WTC11 (cell line): ENCODE measurements around the gene STX12.

ENCODE experiments used
- ELF4 ChIP-seq: sonication (generic); formaldehyde crosslinking; IDR thresholded peaks from 2 replicates; pipeline ENCODE4 v1.8.1; 2022; ENCODE audit warnings: low read depth, mild to moderate bottlenecking, moderate library complexity, missing genetic modification reagents
- RELA ChIP-seq: sonication (generic); formaldehyde crosslinking; IDR thresholded peaks from 2 replicates; pipeline ENCODE4 v1.8.1; 2022; ENCODE audit warnings: missing genetic modification reagents, mild to moderate bottlenecking, borderline replicate concordance
- SMAD4 ChIP-seq: sonication (generic); formaldehyde crosslinking; IDR thresholded peaks from 2 replicates; pipeline ENCODE4 v1.8.0; 2022; ENCODE audit warnings: mild to moderate bottlenecking, missing genetic modification reagents
- TEAD4 ChIP-seq: sonication (generic); formaldehyde crosslinking; IDR thresholded peaks from 2 replicates; pipeline ENCODE4 v1.8.0; 2022; ENCODE audit warnings: mild to moderate bottlenecking, missing genetic modification reagents
- ZNF263 ChIP-seq: sonication (generic); formaldehyde crosslinking; IDR thresholded peaks from 2 replicates; pipeline ENCODE4 v1.8.1; 2022; ENCODE audit warnings: low read depth, mild to moderate bottlenecking, moderate library complexity, missing genetic modification reagents
- TF ChIP-seq, protein P1 (sequence below): sonication (generic); formaldehyde crosslinking; IDR thresholded peaks from 2 replicates; pipeline ENCODE4 v1.8.0; 2023; ENCODE audit warnings: missing genetic modification reagents
- TF ChIP-seq, protein P2 (sequence below): fragments of 200-600 bp; IDR thresholded peaks from 2 replicates; pipeline ENCODE4 v1.8.0; 2022; ENCODE audit warnings: antibody characterized with exemption
- TF ChIP-seq, protein P3 (sequence below): sonication (generic); formaldehyde crosslinking; IDR thresholded peaks from 2 replicates; pipeline ENCODE4 v1.8.0; 2022; ENCODE audit warnings: mild to moderate bottlenecking, missing genetic modification reagents
- TF ChIP-seq, protein P4 (sequence below): sonication (generic); formaldehyde crosslinking; IDR thresholded peaks from 2 replicates; pipeline ENCODE4 v1.8.1; 2023; ENCODE audit warnings: mild to moderate bottlenecking, missing genetic modification reagents, moderate library complexity
- TF ChIP-seq, protein P5 (sequence below): sonication (generic); formaldehyde crosslinking; IDR thresholded peaks from 2 replicates; pipeline ENCODE4 v1.8.0; 2022; ENCODE audit warnings: missing genetic modification reagents
- TF ChIP-seq, protein P6 (sequence below): sonication (generic); formaldehyde crosslinking; IDR thresholded peaks from 2 replicates; pipeline ENCODE4 v1.8.0; 2022; ENCODE audit warnings: mild to moderate bottlenecking, missing genetic modification reagents
- TF ChIP-seq, protein P7 (sequence below): sonication (generic); formaldehyde crosslinking; IDR thresholded peaks from 2 replicates; pipeline ENCODE4 v1.8.0; 2023; ENCODE audit warnings: mild to moderate bottlenecking, missing genetic modification reagents
- TF ChIP-seq, protein P8 (sequence below): sonication (generic); formaldehyde crosslinking; IDR thresholded peaks from 2 replicates; pipeline ENCODE4 v1.8.0; 2022; ENCODE audit warnings: mild to moderate bottlenecking, missing genetic modification reagents

DNA sequence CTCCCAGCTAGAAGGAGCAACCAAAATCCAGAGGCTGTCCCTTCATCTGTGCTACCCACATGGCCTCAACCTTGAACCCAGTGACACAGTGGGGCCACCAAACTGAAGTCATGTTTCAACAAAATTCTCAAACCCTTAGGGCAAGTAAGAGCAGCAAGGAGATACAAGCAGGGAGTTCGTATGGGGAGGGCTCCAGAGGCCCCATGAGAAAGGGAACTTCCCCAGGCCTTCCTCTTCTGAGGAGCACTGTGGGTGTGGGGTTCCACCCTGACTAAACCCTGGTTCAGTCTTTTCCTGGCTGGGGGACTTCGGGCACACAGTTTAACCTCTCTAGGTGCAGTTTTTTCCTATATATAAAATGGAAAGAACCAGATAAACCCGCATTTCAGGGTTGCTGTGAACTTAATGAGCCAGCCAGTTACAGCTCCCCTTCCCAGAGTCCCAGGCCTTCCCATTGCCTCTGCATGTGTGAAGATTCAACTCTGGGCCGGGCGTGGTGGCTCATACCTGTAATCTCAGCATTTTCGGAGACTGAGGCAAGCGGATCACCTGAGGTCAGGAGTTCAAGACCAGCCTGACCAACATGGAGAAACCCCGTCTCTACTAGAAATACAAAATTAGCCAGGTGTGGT lies 91.4 kb downstream of the STX12 start:
- TF ChIP-seq ZNF263 (CRISPR knock-in tag) (no peak), TEAD4 (CRISPR knock-in tag) (no peak), ELF4 (CRISPR knock-in tag) (no peak), RELA (CRISPR knock-in tag) (no peak), SMAD4 (CRISPR knock-in tag) (no peak)
- TF ChIP-seq, protein P1, sequence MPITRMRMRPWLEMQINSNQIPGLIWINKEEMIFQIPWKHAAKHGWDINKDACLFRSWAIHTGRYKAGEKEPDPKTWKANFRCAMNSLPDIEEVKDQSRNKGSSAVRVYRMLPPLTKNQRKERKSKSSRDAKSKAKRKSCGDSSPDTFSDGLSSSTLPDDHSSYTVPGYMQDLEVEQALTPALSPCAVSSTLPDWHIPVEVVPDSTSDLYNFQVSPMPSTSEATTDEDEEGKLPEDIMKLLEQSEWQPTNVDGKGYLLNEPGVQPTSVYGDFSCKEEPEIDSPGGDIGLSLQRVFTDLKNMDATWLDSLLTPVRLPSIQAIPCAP (CRISPR knock-in tag), result no peak
- TF ChIP-seq, protein P2, sequence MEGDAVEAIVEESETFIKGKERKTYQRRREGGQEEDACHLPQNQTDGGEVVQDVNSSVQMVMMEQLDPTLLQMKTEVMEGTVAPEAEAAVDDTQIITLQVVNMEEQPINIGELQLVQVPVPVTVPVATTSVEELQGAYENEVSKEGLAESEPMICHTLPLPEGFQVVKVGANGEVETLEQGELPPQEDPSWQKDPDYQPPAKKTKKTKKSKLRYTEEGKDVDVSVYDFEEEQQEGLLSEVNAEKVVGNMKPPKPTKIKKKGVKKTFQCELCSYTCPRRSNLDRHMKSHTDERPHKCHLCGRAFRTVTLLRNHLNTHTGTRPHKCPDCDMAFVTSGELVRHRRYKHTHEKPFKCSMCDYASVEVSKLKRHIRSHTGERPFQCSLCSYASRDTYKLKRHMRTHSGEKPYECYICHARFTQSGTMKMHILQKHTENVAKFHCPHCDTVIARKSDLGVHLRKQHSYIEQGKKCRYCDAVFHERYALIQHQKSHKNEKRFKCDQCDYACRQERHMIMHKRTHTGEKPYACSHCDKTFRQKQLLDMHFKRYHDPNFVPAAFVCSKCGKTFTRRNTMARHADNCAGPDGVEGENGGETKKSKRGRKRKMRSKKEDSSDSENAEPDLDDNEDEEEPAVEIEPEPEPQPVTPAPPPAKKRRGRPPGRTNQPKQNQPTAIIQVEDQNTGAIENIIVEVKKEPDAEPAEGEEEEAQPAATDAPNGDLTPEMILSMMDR, result no peak
- TF ChIP-seq, protein P3, sequence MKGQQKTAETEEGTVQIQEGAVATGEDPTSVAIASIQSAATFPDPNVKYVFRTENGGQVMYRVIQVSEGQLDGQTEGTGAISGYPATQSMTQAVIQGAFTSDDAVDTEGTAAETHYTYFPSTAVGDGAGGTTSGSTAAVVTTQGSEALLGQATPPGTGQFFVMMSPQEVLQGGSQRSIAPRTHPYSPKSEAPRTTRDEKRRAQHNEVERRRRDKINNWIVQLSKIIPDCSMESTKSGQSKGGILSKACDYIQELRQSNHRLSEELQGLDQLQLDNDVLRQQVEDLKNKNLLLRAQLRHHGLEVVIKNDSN (CRISPR knock-in tag), result no peak
- TF ChIP-seq, protein P4, sequence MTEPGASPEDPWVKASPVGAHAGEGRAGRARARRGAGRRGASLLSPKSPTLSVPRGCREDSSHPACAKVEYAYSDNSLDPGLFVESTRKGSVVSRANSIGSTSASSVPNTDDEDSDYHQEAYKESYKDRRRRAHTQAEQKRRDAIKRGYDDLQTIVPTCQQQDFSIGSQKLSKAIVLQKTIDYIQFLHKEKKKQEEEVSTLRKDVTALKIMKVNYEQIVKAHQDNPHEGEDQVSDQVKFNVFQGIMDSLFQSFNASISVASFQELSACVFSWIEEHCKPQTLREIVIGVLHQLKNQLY (CRISPR knock-in tag), result no peak
- TF ChIP-seq, protein P5, sequence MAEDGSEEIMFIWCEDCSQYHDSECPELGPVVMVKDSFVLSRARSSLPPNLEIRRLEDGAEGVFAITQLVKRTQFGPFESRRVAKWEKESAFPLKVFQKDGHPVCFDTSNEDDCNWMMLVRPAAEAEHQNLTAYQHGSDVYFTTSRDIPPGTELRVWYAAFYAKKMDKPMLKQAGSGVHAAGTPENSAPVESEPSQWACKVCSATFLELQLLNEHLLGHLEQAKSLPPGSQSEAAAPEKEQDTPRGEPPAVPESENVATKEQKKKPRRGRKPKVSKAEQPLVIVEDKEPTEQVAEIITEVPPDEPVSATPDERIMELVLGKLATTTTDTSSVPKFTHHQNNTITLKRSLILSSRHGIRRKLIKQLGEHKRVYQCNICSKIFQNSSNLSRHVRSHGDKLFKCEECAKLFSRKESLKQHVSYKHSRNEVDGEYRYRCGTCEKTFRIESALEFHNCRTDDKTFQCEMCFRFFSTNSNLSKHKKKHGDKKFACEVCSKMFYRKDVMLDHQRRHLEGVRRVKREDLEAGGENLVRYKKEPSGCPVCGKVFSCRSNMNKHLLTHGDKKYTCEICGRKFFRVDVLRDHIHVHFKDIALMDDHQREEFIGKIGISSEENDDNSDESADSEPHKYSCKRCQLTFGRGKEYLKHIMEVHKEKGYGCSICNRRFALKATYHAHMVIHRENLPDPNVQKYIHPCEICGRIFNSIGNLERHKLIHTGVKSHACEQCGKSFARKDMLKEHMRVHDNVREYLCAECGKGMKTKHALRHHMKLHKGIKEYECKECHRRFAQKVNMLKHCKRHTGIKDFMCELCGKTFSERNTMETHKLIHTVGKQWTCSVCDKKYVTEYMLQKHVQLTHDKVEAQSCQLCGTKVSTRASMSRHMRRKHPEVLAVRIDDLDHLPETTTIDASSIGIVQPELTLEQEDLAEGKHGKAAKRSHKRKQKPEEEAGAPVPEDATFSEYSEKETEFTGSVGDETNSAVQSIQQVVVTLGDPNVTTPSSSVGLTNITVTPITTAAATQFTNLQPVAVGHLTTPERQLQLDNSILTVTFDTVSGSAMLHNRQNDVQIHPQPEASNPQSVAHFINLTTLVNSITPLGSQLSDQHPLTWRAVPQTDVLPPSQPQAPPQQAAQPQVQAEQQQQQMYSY, result no peak
- TF ChIP-seq, protein P6, sequence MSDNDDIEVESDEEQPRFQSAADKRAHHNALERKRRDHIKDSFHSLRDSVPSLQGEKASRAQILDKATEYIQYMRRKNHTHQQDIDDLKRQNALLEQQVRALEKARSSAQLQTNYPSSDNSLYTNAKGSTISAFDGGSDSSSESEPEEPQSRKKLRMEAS (CRISPR knock-in tag), result no peak
- TF ChIP-seq, protein P7, sequence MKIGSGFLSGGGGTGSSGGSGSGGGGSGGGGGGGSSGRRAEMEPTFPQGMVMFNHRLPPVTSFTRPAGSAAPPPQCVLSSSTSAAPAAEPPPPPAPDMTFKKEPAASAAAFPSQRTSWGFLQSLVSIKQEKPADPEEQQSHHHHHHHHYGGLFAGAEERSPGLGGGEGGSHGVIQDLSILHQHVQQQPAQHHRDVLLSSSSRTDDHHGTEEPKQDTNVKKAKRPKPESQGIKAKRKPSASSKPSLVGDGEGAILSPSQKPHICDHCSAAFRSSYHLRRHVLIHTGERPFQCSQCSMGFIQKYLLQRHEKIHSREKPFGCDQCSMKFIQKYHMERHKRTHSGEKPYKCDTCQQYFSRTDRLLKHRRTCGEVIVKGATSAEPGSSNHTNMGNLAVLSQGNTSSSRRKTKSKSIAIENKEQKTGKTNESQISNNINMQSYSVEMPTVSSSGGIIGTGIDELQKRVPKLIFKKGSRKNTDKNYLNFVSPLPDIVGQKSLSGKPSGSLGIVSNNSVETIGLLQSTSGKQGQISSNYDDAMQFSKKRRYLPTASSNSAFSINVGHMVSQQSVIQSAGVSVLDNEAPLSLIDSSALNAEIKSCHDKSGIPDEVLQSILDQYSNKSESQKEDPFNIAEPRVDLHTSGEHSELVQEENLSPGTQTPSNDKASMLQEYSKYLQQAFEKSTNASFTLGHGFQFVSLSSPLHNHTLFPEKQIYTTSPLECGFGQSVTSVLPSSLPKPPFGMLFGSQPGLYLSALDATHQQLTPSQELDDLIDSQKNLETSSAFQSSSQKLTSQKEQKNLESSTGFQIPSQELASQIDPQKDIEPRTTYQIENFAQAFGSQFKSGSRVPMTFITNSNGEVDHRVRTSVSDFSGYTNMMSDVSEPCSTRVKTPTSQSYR (CRISPR knock-in tag), result no peak
- TF ChIP-seq, protein P8, sequence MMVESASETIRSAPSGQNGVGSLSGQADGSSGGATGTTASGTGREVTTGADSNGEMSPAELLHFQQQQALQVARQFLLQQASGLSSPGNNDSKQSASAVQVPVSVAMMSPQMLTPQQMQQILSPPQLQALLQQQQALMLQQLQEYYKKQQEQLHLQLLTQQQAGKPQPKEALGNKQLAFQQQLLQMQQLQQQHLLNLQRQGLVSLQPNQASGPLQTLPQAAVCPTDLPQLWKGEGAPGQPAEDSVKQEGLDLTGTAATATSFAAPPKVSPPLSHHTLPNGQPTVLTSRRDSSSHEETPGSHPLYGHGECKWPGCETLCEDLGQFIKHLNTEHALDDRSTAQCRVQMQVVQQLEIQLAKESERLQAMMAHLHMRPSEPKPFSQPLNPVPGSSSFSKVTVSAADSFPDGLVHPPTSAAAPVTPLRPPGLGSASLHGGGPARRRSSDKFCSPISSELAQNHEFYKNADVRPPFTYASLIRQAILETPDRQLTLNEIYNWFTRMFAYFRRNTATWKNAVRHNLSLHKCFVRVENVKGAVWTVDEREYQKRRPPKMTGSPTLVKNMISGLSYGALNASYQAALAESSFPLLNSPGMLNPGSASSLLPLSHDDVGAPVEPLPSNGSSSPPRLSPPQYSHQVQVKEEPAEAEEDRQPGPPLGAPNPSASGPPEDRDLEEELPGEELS (CRISPR knock-in tag), result no peak
